GM23338 (cell line): Measurements from ENCODE around the gene NFIA. TPM values are rescaled to one million over a fixed set of nuclear protein-coding genes. Genes with fewer than 3 reads are reported as not detected.
A peak's percentile ranks its signal among the peaks of the same experiment; 100 is the strongest.

Experiments
- ATAC-seq: fragments of 200-7000 bp; cut with Tn5 transposase; 3 replicates; pipeline ENCODE4 v1.9.1; 2020
- DNase-seq: peaks from one replicate; pipeline ENCODE4 v3.0.0-alpha.2; 2015; ENCODE audit warnings: low spot score
- H2AFZ ChIP-seq: fragments of 200-600 bp; sonication (generic); 2 replicates; pipeline ENCODE4 v1.8.0; 2016; ENCODE audit warnings: antibody characterized with exemption, mild to moderate bottlenecking, moderate library complexity
- H3F3A ChIP-seq: fragments of 200-600 bp; sonication (generic); replicated peaks from 2 replicates; pipeline ENCODE4 v1.8.0; 2017; ENCODE audit warnings: antibody characterized with exemption, mixed run types, low read depth
- H3K27ac ChIP-seq: fragments of 200-600 bp; sonication (generic); 2 replicates; pipeline ENCODE4 v1.6.1; 2016; ENCODE audit warnings: low read depth
- H3K27me3 ChIP-seq: fragments of 200-600 bp; sonication (generic); 2 replicates; pipeline ENCODE4 v1.8.0; 2016; ENCODE audit warnings: mild to moderate bottlenecking, mixed run types, moderate library complexity; ENCODE audit not compliant: insufficient read depth
- H3K36me3 ChIP-seq: fragments of 200-600 bp; sonication (generic); 2 replicates; pipeline ENCODE4 v1.8.0; 2016; ENCODE audit warnings: mild to moderate bottlenecking; ENCODE audit not compliant: insufficient read depth
- H3K4me1 ChIP-seq: fragments of 200-600 bp; sonication (generic); 2 replicates; pipeline ENCODE4 v1.8.0; 2016; ENCODE audit warnings: mild to moderate bottlenecking, moderate library complexity; ENCODE audit not compliant: insufficient read depth
- H3K4me2 ChIP-seq: fragments of 200-600 bp; sonication (generic); 2 replicates; pipeline ENCODE4 v1.7.1; 2017; ENCODE audit warnings: mixed run types
- H3K4me3 ChIP-seq: fragments of 200-600 bp; sonication (generic); 2 replicates; pipeline ENCODE4 v1.6.1; 2016; ENCODE audit warnings: mixed run types
- H3K79me2 ChIP-seq: fragments of 200-600 bp; sonication (generic); replicated peaks from 2 replicates; pipeline ENCODE4 v1.8.0; 2017; ENCODE audit warnings: mild to moderate bottlenecking; ENCODE audit not compliant: insufficient read depth
- H3K9me2 ChIP-seq: fragments of 200-600 bp; sonication (generic); 2 replicates; pipeline ENCODE4 v1.8.0; 2017; ENCODE audit not compliant: insufficient read depth
- H4K20me1 ChIP-seq: fragments of 200-600 bp; sonication (generic); replicated peaks from 2 replicates; pipeline ENCODE4 v1.8.0; 2017; ENCODE audit warnings: mild to moderate bottlenecking; ENCODE audit not compliant: insufficient read depth
- H3K27ac Mint-ChIP-seq: 2 replicates; pipeline ENCODE4 v1.8.0; 2020; ENCODE audit warnings: inconsistent platforms, mild to moderate bottlenecking, moderate library complexity, mixed read lengths
- H3K27me3 Mint-ChIP-seq: 3 replicates; pipeline ENCODE4 v1.8.0; 2022; ENCODE audit warnings: low read depth, mild to moderate bottlenecking, moderate library complexity, mixed read lengths, inconsistent platforms; ENCODE audit not compliant: insufficient read depth, poor library complexity
- H3K36me3 Mint-ChIP-seq: 3 replicates; pipeline ENCODE4 v1.8.0; 2021; ENCODE audit warnings: low read depth, mild to moderate bottlenecking, inconsistent platforms, moderate library complexity, mixed read lengths
- H3K4me1 Mint-ChIP-seq: 3 replicates; pipeline ENCODE4 v1.8.0; 2020; ENCODE audit warnings: mild to moderate bottlenecking, inconsistent platforms, mixed read lengths
- H3K4me3 Mint-ChIP-seq: 3 replicates; pipeline ENCODE4 v1.8.0; 2021; ENCODE audit warnings: moderate library complexity, mild to moderate bottlenecking, inconsistent platforms, mixed read lengths
- H3K9me3 Mint-ChIP-seq: 3 replicates; pipeline ENCODE4 v1.8.0; 2020; ENCODE audit warnings: moderate library complexity, mild to moderate bottlenecking, inconsistent platforms, mixed read lengths
- EZH2 ChIP-seq: fragments of 200-600 bp; sonication (generic); IDR thresholded peaks from one replicate; pipeline ENCODE4 v1.8.0; 2017; ENCODE audit warnings: antibody characterized with exemption, mild to moderate bottlenecking, low read depth; ENCODE audit not compliant: unreplicated experiment
- EZH2phosphoT487 ChIP-seq: fragments of 200-600 bp; sonication (generic); IDR thresholded peaks from one replicate; pipeline ENCODE4 v1.8.1; 2018; ENCODE audit warnings: antibody characterized with exemption; ENCODE audit not compliant: unreplicated experiment
- JUNB ChIP-seq: IDR thresholded peaks from one replicate; pipeline ENCODE4 v1.6.1; 2016; ENCODE audit warnings: antibody characterized with exemption; ENCODE audit not compliant: unreplicated experiment
- STAT1 ChIP-seq: IDR thresholded peaks from one replicate; pipeline ENCODE4 v1.6.1; 2016; ENCODE audit warnings: antibody characterized with exemption; ENCODE audit not compliant: unreplicated experiment
- ZNF331 ChIP-seq: fragments of 250-450 bp; sonication (Bioruptor Pico); IDR thresholded peaks from 2 replicates; pipeline ENCODE4 v1.5.0; 2020; ENCODE audit warnings: low read depth, mild to moderate bottlenecking, moderate library complexity
- polyA plus RNA-seq: library from polyadenylated mRNA; unstranded; fragments of >200 nt; fragmentation: Nextera tagmentation; extraction: Ambion mirVana; gene quantifications from 2 replicates; pipeline ENCODE4 v1.2.1, GENCODE V29; 2016
- total RNA-seq: library from RNA; depleted of rRNA; stranded (reverse); fragments of >200 nt; shearing (Covaris generic); gene quantifications from 2 replicates; pipeline ENCODE4 v1.2.3, GENCODE V29; 2014
- TF ChIP-seq, protein P1 (sequence below): IDR thresholded peaks from 2 replicates; pipeline ENCODE4 v1.6.1; 2016; ENCODE audit warnings: antibody characterized with exemption
- TF ChIP-seq, protein P2 (sequence below), 2 experiments: fragments of 200-600 bp in 1 of 2; sonication (generic) in 1 of 2; conservative IDR thresholded peaks; 2 replicates each; pipeline versions ENCODE4 v1.5.1 to v1.6.1; 2016 to 2017; ENCODE audit warnings: antibody characterized with exemption in 2 of 2, low read depth in 2 of 2, mild to moderate bottlenecking in 2 of 2, moderate library complexity in 1 of 2
- TF ChIP-seq, protein P3 (sequence below): IDR thresholded peaks from one replicate; pipeline ENCODE4 v1.6.1; 2018; ENCODE audit warnings: antibody characterized with exemption; ENCODE audit not compliant: unreplicated experiment

NFIA gene
- total and polyA plus RNA-seq, 2 experiments from 2014 or later, result 0.97 to 2.3 TPM

DNA sequence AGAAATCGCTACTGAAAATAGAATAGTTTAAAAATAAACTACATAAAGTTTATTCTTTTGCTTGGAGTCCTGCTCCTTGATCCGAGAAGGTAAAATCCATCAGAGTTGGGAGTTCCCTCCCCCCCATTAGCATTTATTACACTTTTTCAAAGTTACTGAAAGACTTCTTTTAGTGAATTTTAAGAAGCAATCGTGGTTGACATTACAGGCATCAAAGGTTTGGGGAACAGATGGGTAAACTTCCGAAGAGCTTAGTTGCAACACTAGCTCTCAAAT is 31.0 kb upstream of the NFIA start:
- Histone ChIP-seq H3K36me3 (no peaks in the 10 kb centered on the region), H3K4me2 (peak overlapping the region; percentile 87), H3K27ac (no peak overlapping the region), H3K4me3 (peak overlapping the region; percentile 83), H3K27me3 (peaks cover 55% of the 10 kb centered on the region), H3K79me2 (no peaks in the 10 kb centered on the region), H2AFZ (no peak overlapping the region), H4K20me1 (0 out of 2 replicates have a peak, but pooled peaks cover 3% of the 10 kb centered on the region), H3K4me1 (peaks cover 49% of the 10 kb centered on the region), H3K9me2 (no peaks in the 10 kb centered on the region), H3F3A (peaks cover 19% of the 10 kb centered on the region; the same call in 1 of the 2 replicates)
- peak; percentile 4 for DNase-seq
- H3K27ac Mint-ChIP-seq, result no peak overlapping the region
- no peak for ATAC-seq
- H3K27me3 Mint-ChIP-seq, result peaks cover 57% of the 10 kb centered on the region
- no peaks in the 10 kb centered on the region for H3K9me3 Mint-ChIP-seq
- peak overlapping the region; percentile 75 for H3K4me3 Mint-ChIP-seq
- no peaks in the 10 kb centered on the region for H3K36me3 Mint-ChIP-seq
- peaks cover 44% of the 10 kb centered on the region for H3K4me1 Mint-ChIP-seq
- TF ChIP-seq, protein P1, sequence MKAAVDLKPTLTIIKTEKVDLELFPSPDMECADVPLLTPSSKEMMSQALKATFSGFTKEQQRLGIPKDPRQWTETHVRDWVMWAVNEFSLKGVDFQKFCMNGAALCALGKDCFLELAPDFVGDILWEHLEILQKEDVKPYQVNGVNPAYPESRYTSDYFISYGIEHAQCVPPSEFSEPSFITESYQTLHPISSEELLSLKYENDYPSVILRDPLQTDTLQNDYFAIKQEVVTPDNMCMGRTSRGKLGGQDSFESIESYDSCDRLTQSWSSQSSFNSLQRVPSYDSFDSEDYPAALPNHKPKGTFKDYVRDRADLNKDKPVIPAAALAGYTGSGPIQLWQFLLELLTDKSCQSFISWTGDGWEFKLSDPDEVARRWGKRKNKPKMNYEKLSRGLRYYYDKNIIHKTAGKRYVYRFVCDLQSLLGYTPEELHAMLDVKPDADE, result no peak
- TF ChIP-seq EZH2, result peak; percentile 70

DNA sequence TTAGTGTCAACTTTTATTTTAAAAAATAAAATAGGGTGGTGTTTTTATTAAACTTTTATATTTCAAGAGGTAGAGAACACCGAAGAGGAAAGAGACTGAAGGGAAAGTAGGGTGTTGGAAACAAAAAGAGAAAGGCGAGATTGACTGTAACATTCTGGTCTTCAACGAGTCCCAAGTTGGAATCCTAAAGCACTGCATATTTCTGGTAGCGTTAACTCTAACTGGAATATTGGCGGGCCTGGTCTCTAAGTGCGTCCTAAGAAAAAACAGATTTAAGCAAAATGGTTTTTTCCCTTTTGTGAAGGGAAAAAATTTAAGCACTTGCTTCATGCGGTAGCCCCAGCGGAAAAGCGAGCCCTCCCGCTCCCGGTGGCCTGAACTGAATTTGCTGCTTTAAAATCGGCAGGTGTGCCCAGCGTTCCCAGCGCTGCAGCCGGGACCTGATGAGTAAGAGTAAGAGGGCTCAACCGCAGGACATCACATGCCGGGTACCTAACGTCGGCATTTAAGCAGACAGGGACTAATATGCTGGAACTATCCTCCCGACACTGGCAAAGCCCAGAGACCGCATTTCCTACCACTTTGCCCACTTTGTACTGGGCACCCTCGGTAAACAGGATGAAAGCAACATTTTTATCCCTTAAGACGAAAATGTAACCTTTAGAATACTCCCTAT is 30.5 kb upstream of the NFIA start:
- no peaks in the 10 kb centered on the region for H3K79me2 ChIP-seq
- Mint-ChIP-seq H3K36me3 (no peaks in the 10 kb centered on the region), H3K27ac (no peak overlapping the region), H3K27me3 (peaks cover 62% of the 10 kb centered on the region), H3K4me1 (peaks cover 48% of the 10 kb centered on the region), H3K4me3 (peak overlapping the region; percentile 75), H3K9me3 (no peaks in the 10 kb centered on the region)
- TF ChIP-seq EZH2 (peak; percentile 86), EZH2phosphoT487 (peak; percentile 58), JUNB (no peak), STAT1 (no peak)
- peaks cover 19% of the 10 kb centered on the region; the same call in 1 of the 2 replicates for H3F3A ChIP-seq
- DNase-seq (peak; percentile 78), ATAC-seq (peak; percentile 7)
- H3K4me2 ChIP-seq, result peak overlapping the region; percentile 87
- H3K36me3 ChIP-seq, result no peaks in the 10 kb centered on the region
- H3K27ac ChIP-seq, result no peak overlapping the region
- H3K4me3 ChIP-seq, result peak overlapping the region; percentile 83
- no peaks in the 10 kb centered on the region for H3K9me2 ChIP-seq
- peaks cover 54% of the 10 kb centered on the region for H3K4me1 ChIP-seq
- H3K27me3 ChIP-seq, result peaks cover 60% of the 10 kb centered on the region
- H2AFZ ChIP-seq, result no peak overlapping the region
- 0 out of 2 replicates have a peak, but pooled peaks cover 3% of the 10 kb centered on the region for H4K20me1 ChIP-seq

DNA sequence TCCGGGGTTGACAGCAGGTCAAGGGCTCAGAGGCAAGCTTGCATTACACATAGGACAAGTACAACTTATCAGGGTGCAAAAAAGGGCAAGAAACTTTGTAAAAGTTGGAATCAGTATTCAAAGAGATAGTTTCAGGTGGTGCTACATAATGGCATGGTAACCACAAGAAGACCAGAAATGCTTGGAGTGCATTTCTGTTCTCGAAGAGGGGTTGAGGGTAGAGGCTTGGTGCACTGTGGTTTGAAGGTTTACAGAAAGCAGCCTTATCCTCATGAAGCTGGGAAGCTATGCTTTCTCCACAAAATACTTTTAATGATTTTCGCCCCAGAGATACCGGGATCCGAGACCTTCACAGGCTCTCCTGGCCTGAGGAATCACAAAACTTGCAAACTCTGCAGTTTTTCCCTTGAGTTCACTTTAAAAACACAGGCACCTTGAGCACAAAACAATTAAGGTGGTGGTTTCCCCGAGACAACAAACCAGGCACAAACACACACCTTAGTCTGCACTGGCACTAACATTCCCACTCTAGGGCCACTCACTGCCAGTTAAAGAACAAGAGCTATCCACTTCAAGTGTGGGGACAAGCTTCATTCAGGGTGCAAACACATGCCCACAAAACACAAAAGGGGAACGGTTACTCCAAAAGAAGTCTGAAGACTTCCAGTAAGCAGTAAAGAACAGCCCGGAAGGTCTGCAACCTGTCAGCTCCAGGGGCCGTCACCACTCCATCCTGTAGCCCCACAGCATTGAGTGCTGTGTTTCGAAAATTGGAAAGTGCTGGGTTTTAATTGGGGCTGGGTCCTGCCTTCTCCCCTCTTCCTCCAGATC is 29.8 kb upstream of the NFIA start:
- Mint-ChIP-seq H3K27ac (no peak overlapping the region), H3K4me3 (peak overlapping the region; percentile 76), H3K4me1 (peaks cover 51% of the 10 kb centered on the region), H3K9me3 (no peaks in the 10 kb centered on the region), H3K27me3 (peaks cover 67% of the 10 kb centered on the region), H3K36me3 (no peaks in the 10 kb centered on the region)
- H3K27me3 ChIP-seq, result peaks cover 67% of the 10 kb centered on the region
- peaks cover 55% of the 10 kb centered on the region for H3K4me1 ChIP-seq
- no peak overlapping the region for H2AFZ ChIP-seq
- H4K20me1 ChIP-seq, result 0 out of 2 replicates have a peak, but pooled peaks cover 3% of the 10 kb centered on the region
- H3K4me3 ChIP-seq, result peak overlapping the region; percentile 83
- H3K27ac ChIP-seq, result no peak overlapping the region
- H3K79me2 ChIP-seq, result no peaks in the 10 kb centered on the region
- H3F3A ChIP-seq, result peaks cover 19% of the 10 kb centered on the region; the same call in 1 of the 2 replicates
- ATAC-seq (peak; percentile 11), DNase-seq (peak; percentile 69)
- no peaks in the 10 kb centered on the region for H3K36me3 ChIP-seq
- H3K4me2 ChIP-seq, result peak overlapping the region; percentile 87
- H3K9me2 ChIP-seq, result no peaks in the 10 kb centered on the region
- TF ChIP-seq, protein P1, result 0 out of 2 replicates have a peak, but pooled peaks have one; percentile 23
- no peak for TF ChIP-seq JUNB
- no peak for TF ChIP-seq ZNF331 (CRISPR knock-in tag)
- TF ChIP-seq, protein P2, sequence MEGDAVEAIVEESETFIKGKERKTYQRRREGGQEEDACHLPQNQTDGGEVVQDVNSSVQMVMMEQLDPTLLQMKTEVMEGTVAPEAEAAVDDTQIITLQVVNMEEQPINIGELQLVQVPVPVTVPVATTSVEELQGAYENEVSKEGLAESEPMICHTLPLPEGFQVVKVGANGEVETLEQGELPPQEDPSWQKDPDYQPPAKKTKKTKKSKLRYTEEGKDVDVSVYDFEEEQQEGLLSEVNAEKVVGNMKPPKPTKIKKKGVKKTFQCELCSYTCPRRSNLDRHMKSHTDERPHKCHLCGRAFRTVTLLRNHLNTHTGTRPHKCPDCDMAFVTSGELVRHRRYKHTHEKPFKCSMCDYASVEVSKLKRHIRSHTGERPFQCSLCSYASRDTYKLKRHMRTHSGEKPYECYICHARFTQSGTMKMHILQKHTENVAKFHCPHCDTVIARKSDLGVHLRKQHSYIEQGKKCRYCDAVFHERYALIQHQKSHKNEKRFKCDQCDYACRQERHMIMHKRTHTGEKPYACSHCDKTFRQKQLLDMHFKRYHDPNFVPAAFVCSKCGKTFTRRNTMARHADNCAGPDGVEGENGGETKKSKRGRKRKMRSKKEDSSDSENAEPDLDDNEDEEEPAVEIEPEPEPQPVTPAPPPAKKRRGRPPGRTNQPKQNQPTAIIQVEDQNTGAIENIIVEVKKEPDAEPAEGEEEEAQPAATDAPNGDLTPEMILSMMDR (conservative IDR thresholded peaks at IDR 0.05; ENCODE audit: low read depth in 2 of 2), result no peak
- TF ChIP-seq EZH2, result peak; percentile 21
- TF ChIP-seq, protein P3, sequence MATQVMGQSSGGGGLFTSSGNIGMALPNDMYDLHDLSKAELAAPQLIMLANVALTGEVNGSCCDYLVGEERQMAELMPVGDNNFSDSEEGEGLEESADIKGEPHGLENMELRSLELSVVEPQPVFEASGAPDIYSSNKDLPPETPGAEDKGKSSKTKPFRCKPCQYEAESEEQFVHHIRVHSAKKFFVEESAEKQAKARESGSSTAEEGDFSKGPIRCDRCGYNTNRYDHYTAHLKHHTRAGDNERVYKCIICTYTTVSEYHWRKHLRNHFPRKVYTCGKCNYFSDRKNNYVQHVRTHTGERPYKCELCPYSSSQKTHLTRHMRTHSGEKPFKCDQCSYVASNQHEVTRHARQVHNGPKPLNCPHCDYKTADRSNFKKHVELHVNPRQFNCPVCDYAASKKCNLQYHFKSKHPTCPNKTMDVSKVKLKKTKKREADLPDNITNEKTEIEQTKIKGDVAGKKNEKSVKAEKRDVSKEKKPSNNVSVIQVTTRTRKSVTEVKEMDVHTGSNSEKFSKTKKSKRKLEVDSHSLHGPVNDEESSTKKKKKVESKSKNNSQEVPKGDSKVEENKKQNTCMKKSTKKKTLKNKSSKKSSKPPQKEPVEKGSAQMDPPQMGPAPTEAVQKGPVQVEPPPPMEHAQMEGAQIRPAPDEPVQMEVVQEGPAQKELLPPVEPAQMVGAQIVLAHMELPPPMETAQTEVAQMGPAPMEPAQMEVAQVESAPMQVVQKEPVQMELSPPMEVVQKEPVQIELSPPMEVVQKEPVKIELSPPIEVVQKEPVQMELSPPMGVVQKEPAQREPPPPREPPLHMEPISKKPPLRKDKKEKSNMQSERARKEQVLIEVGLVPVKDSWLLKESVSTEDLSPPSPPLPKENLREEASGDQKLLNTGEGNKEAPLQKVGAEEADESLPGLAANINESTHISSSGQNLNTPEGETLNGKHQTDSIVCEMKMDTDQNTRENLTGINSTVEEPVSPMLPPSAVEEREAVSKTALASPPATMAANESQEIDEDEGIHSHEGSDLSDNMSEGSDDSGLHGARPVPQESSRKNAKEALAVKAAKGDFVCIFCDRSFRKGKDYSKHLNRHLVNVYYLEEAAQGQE, result no peak
